Activated CD4-positive, alpha-beta T cell treated with anti-CD3 and anti-CD28 coated beads for 48 hours (primary cell): Measurements from ENCODE around the gene ENTR1.

ENCODE experiments used
- DNase-seq: peaks from one replicate; pipeline ENCODE4 v3.0.0-alpha.2; 2020

ENTR1 gene

GRCh38 chr9:136374183-136374575, 36.2 kb downstream of the ENTR1 start:
- no peak for DNase-seq

- peak; percentile 45 for DNase-seq
These were observed 36.9 kb downstream of the ENTR1 start, which contains the start of gene CARD9 for GRCh38 chr9:136373300-136374182. CARD9 (minus strand) TSS chr9:136373669; CDS start chr9:136372078, 1,591 bp downstream.

GRCh38 chr9:136372561-136373299, 37.7 kb downstream of the ENTR1 start:
- DNase-seq, result peak; percentile 35

- DNase-seq, result no peak
These were observed 38.4 kb downstream of the ENTR1 start for GRCh38 chr9:136372006-136372405.

GRCh38 chr9:136371533-136371880, 38.9 kb downstream of the ENTR1 start:
- DNase-seq, result no peak

GRCh38 chr9:136370687-136371532, 39.5 kb downstream of the ENTR1 start:
- no peak for DNase-seq

- DNase-seq, result no peak
These were observed 40.4 kb downstream of the ENTR1 start for GRCh38 chr9:136370037-136370436.

- DNase-seq, result no peak
These were observed 42.2 kb downstream of the ENTR1 start for GRCh38 chr9:136368190-136368589.

GRCh38 chr9:136367296-136368145, 42.9 kb downstream of the ENTR1 start:
- no peak for DNase-seq

- DNase-seq, result no peak
These were observed 43.6 kb downstream of the ENTR1 start for GRCh38 chr9:136366826-136367225.

GRCh38 chr9:136365775-136366222, 44.6 kb downstream of the ENTR1 start:
- no peak for DNase-seq

- DNase-seq, result no peak
These were observed 45.3 kb downstream of the ENTR1 start for GRCh38 chr9:136364942-136365774.

- DNase-seq, result no peak
These were observed 46.3 kb downstream of the ENTR1 start for GRCh38 chr9:136363949-136364748.

GRCh38 chr9:136363106-136363948, 47.1 kb downstream of the ENTR1 start, which contains the start of gene DNLZ:
DNLZ (minus strand) TSS chr9:136363744; CDS start chr9:136363714, 30 bp downstream.
- peak; percentile 98 for DNase-seq

GRCh38 chr9:136362450-136362784, 48.0 kb downstream of the ENTR1 start:
- DNase-seq, result no peak

GRCh38 chr9:136361754-136362449, 48.5 kb downstream of the ENTR1 start:
- no peak for DNase-seq

GRCh38 chr9:136361047-136361753, 49.2 kb downstream of the ENTR1 start:
- no peak for DNase-seq
